ENCODE results near the gene GNAQ. TPM values are rescaled to one million over a fixed set of nuclear protein-coding genes. Genes with fewer than 3 reads are reported as not detected.

The GNAQ gene
- total RNA-seq, 1 donor from 2014 or later: 46.9 TPM

GRCh38 chr9:77856615-77857014 is 175.0 kb downstream of the GNAQ start:
- H3K36me3 Mint-ChIP-seq: peaks cover 21% of the 10 kb centered on the region

GRCh38 chr9:77854916-77855311 is 176.7 kb downstream of the GNAQ start:
- peaks cover 7% of the 10 kb centered on the region for H3K4me1 Mint-ChIP-seq
- no peaks in the 10 kb centered on the region for H3K27me3 Mint-ChIP-seq (ENCODE audit: low read depth)
- DNase-seq (ENCODE audit: low spot score in 2 of 2, unreplicated experiment in 2 of 2): no peak
- H3K36me3 Mint-ChIP-seq: peaks cover 9% of the 10 kb centered on the region
- TF ChIP-seq, protein P1, sequence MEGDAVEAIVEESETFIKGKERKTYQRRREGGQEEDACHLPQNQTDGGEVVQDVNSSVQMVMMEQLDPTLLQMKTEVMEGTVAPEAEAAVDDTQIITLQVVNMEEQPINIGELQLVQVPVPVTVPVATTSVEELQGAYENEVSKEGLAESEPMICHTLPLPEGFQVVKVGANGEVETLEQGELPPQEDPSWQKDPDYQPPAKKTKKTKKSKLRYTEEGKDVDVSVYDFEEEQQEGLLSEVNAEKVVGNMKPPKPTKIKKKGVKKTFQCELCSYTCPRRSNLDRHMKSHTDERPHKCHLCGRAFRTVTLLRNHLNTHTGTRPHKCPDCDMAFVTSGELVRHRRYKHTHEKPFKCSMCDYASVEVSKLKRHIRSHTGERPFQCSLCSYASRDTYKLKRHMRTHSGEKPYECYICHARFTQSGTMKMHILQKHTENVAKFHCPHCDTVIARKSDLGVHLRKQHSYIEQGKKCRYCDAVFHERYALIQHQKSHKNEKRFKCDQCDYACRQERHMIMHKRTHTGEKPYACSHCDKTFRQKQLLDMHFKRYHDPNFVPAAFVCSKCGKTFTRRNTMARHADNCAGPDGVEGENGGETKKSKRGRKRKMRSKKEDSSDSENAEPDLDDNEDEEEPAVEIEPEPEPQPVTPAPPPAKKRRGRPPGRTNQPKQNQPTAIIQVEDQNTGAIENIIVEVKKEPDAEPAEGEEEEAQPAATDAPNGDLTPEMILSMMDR (IDR thresholded peaks at IDR 0.05; ENCODE audit: unreplicated experiment): no peak
- no peak overlapping the region for H3K27ac Mint-ChIP-seq
- peaks cover 8% of the 10 kb centered on the region for H3K9me3 Mint-ChIP-seq
- no peak overlapping the region for H3K4me3 Mint-ChIP-seq

More at GRCh38 chr9:77856615-77857014, 175.0 kb downstream of the GNAQ start:
- TF ChIP-seq, protein P1 (IDR thresholded peaks at IDR 0.05; ENCODE audit: unreplicated experiment): no peak
- H3K4me3 Mint-ChIP-seq: no peak overlapping the region
- no peak overlapping the region for H3K27ac Mint-ChIP-seq
- H3K27me3 Mint-ChIP-seq (ENCODE audit: low read depth): no peaks in the 10 kb centered on the region
- H3K4me1 Mint-ChIP-seq: peaks cover 7% of the 10 kb centered on the region
- H3K9me3 Mint-ChIP-seq: peaks cover 17% of the 10 kb centered on the region
- DNase-seq (ENCODE audit: low spot score in 2 of 2, unreplicated experiment in 2 of 2): no peak

DNA sequence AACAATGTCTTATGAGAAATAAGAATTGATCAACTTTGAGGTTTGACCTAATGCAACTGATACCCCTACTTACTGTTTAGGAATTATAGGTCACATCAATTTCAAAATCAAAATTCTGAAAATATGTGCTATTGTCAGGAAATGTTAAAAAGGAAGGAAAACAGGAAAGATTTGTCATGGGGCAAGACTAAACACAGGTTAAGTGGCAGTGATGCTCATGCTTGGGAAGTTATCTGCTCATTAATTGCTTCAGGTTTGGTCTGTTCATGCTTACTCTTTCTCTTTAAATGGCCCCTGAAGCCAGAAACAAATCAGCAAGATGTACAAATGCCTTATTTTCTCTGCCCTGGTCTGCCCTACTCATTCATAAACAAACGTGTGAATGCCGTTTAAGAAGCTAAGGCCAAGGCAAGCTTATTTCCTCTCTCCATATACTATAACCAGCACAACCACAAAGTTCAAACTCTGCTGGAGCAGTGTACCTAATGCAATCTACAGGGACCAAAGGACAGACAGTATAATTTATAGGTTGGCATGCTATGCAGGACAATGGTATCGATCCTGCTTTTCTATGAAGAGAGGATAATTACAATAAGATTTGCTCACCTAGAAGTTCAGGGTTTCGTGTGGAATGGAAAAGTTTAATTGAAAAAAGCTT is 177.2 kb downstream of the GNAQ start:
- Mint-ChIP-seq H3K27ac (no peak overlapping the region), H3K27me3 (ENCODE audit: low read depth) (no peaks in the 10 kb centered on the region), H3K4me3 (no peak overlapping the region), H3K4me1 (peaks cover 7% of the 10 kb centered on the region), H3K36me3 (peaks cover 9% of the 10 kb centered on the region), H3K9me3 (peaks cover 8% of the 10 kb centered on the region)
- DNase-seq (ENCODE audit: low spot score in 2 of 2, unreplicated experiment in 2 of 2): no peak
- TF ChIP-seq, protein P1 (IDR thresholded peaks at IDR 0.05; ENCODE audit: unreplicated experiment): no peak

DNA sequence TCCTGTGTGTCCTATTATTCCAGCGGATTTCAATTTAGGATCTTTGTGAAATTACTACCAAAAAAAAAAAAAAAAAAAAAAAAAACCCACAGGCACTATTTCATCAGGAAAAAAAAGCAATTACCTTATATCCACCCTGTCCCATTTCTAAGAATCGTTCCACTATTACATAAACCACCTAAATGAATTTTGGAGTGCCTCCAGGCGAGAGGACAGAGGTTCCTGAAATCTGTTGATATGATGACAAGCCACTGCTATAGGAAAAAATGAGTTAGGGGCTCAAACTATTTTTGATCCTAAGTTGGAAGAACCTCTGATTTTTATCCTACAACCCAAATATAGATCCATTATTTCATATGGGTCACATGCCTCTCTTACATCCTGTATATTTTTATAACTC is 177.9 kb downstream of the GNAQ start:
- Mint-ChIP-seq H3K9me3 (peaks cover 4% of the 10 kb centered on the region), H3K36me3 (peaks cover 6% of the 10 kb centered on the region), H3K27me3 (ENCODE audit: low read depth) (no peaks in the 10 kb centered on the region), H3K4me3 (no peak overlapping the region), H3K27ac (no peak overlapping the region), H3K4me1 (peaks cover 7% of the 10 kb centered on the region)
- TF ChIP-seq, protein P1 (IDR thresholded peaks at IDR 0.05; ENCODE audit: unreplicated experiment): no peak
- no peak for DNase-seq (ENCODE audit: low spot score in 2 of 2, unreplicated experiment in 2 of 2)

DNA sequence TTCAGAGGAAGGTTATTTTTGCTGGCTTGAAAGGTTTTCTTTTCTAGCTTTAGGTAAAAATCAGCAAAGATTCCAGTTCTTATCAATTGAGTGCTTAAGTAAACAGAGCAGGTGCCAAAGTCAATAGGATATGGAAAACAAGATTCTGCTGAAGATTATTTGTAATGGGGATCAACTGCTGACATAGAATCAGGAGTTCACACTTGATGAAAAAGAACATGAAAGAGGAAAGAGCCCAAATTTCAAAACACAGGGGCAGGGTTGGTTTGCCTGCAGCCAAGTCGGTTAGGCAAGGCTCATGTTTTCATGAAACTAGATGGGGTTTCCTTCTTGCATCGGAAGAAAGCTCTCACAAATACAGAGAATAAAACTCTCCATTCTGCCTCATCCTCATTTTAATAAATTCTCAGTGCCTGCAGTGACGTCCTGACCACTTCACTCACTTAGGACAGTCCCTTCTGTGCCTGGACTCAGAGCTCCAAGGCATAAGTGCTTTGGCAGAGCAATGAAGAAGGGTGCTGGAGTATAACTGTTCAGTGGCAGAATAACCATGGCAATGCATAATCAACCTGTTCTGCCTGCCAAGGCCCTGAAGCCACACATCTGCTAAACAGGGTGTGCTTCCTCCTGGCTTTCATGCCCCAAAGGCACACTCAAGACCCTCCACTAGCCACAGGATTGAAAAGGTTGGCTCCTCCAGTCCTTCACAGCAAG is 179.6 kb downstream of the GNAQ start:
- Mint-ChIP-seq H3K4me1 (peaks cover 12% of the 10 kb centered on the region), H3K27me3 (ENCODE audit: low read depth) (no peaks in the 10 kb centered on the region), H3K36me3 (no peaks in the 10 kb centered on the region), H3K4me3 (no peak overlapping the region), H3K27ac (no peak overlapping the region), H3K9me3 (no peaks in the 10 kb centered on the region)
- DNase-seq (ENCODE audit: low spot score in 2 of 2, unreplicated experiment in 2 of 2): no peak
- TF ChIP-seq, protein P1 (IDR thresholded peaks at IDR 0.05; ENCODE audit: unreplicated experiment): no peak
